B cell (primary cell): ENCODE measurements around the gene DCAF8L2. TPM values are rescaled to one million over a fixed set of nuclear protein-coding genes. Genes with fewer than 3 reads are reported as not detected.

Experiments used
- ATAC-seq: fragments of 200-7000 bp; cut with Tn5 transposase; one replicate; pipeline ENCODE4 v1.10.0; 2021; ENCODE audit warnings: low read depth, mild to moderate bottlenecking, moderate number of reproducible peaks, moderate library complexity
- CTCF ChIA-PET: fragments of 350-600 bp; sonication (Branson Sonifier 250); formaldehyde crosslinking; loops from one replicate; lab custom pipeline; 2021; ENCODE audit warnings: antibody characterized with exemption, inconsistent platforms; lab: Charles Lee
- POLR2A ChIA-PET: fragments of 350-600 bp; sonication (Branson Sonifier 250); formaldehyde crosslinking; loops from one replicate; lab custom pipeline; 2021; ENCODE audit warnings: antibody characterized with exemption; lab: Charles Lee
- DNase-seq: peaks from one replicate; pipeline ENCODE4 v3.0.0; 2013
- H2AFZ ChIP-seq: 2 replicates; pipeline ENCODE4 v1.6.1; 2012; ENCODE audit warnings: mild to moderate bottlenecking, low read depth, low read length; ENCODE audit not compliant: insufficient read depth, poor library complexity, severe bottlenecking
- H3K27ac ChIP-seq, 2 donors: 1 replicate in 1 of 2; 2 replicates in 1 of 2; pipeline ENCODE4 v1.5.1; 2012 to 2013; ENCODE audit warnings: low read length in 2 of 2, mild to moderate bottlenecking in 2 of 2, moderate library complexity in 1 of 2
- H3K27me3 ChIP-seq, 4 experiments: fragments of 200-600 bp in 1 of 4; sonication (generic) in 1 of 4; replicated peaks in 1 of 4; 1 replicate in 2 of 4; 2 replicates in 2 of 4; pipeline versions ENCODE4 v1.6.1 to v1.7.0; 2013 to 2016; ENCODE audit warnings: low read length in 3 of 4, mild to moderate bottlenecking in 2 of 4, mixed read lengths in 1 of 4, moderate library complexity in 1 of 4; ENCODE audit not compliant: insufficient read depth in 4 of 4, control insufficient read depth in 3 of 4; ENCODE audit errors: control extremely low read depth in 1 of 4
- H3K36me3 ChIP-seq, 2 experiments: replicated peaks in 1 of 2; 1 replicate in 1 of 2; 2 replicates in 1 of 2; pipeline versions ENCODE4 v1.6.1 to v1.7.1; 2013; ENCODE audit warnings: low read length in 1 of 2; ENCODE audit not compliant: insufficient read depth in 2 of 2, control insufficient read depth in 1 of 2; ENCODE audit errors: control extremely low read depth in 1 of 2, extremely low read depth in 1 of 2
- H3K4me1 ChIP-seq, 2 donors: fragments of 200-600 bp in 1 of 2; sonication (generic) in 1 of 2; 1 replicate in 1 of 2; 2 replicates in 1 of 2; pipeline versions ENCODE4 v1.5.1 to v1.6.1; 2013 to 2017; ENCODE audit warnings: low read length in 2 of 2; ENCODE audit not compliant: control insufficient read depth in 2 of 2, insufficient read depth in 2 of 2
- H3K4me2 ChIP-seq: replicated peaks from 2 replicates; pipeline ENCODE3; 2012; ENCODE audit warnings: mild to moderate bottlenecking, low read depth, low read length; ENCODE audit not compliant: poor library complexity, severe bottlenecking
- H3K4me3 ChIP-seq, 5 experiments: fragments of 200-600 bp in 1 of 5; sonication (generic) in 1 of 5; 1 replicate in 3 of 5; 2 replicates in 2 of 5; pipeline versions ENCODE4 v1.5.1 to v1.7.0; 2011 to 2016; ENCODE audit warnings: low read length in 4 of 5, mild to moderate bottlenecking in 4 of 5, low read depth in 2 of 5, control low read depth in 1 of 5, moderate library complexity in 1 of 5; ENCODE audit not compliant: insufficient read depth in 1 of 5; ENCODE audit errors: control extremely low read depth in 1 of 5, extremely low read depth in 1 of 5
- H3K79me2 ChIP-seq: fragments of 200-600 bp; sonication (generic); one replicate; pipeline ENCODE4 v1.6.0; 2016; ENCODE audit warnings: low read length; ENCODE audit not compliant: control insufficient read depth, insufficient read depth
- H3K9ac ChIP-seq: fragments of 200-600 bp; sonication (generic); 2 replicates; pipeline ENCODE4 v1.6.1; 2017; ENCODE audit warnings: mild to moderate bottlenecking, low read length, moderate library complexity
- H3K9me3 ChIP-seq, 3 donors: one replicate each; pipeline versions ENCODE4 v1.6.1 to v1.7.1; 2013; ENCODE audit warnings: low read length in 2 of 3; ENCODE audit not compliant: control insufficient read depth in 2 of 3, insufficient read depth in 1 of 3; ENCODE audit errors: control extremely low read depth in 1 of 3
- H4K20me1 ChIP-seq: 2 replicates; pipeline ENCODE4 v1.6.0; 2012; ENCODE audit warnings: mild to moderate bottlenecking, low read length; ENCODE audit not compliant: insufficient read depth, control insufficient read depth, poor library complexity, severe bottlenecking
- H3K27ac Mint-ChIP-seq: one replicate; pipeline ENCODE4 v1.8.0; 2021; ENCODE audit warnings: mixed read lengths
- H3K27me3 Mint-ChIP-seq: one replicate; pipeline ENCODE4 v1.8.0; 2021; ENCODE audit warnings: mixed read lengths
- H3K4me1 Mint-ChIP-seq: one replicate; pipeline ENCODE4 v1.8.0; 2021; ENCODE audit warnings: mixed read lengths
- H3K4me3 Mint-ChIP-seq: one replicate; pipeline ENCODE4 v1.8.0; 2021; ENCODE audit warnings: mixed read lengths
- H3K9me3 Mint-ChIP-seq: one replicate; pipeline ENCODE4 v1.8.0; 2022; ENCODE audit warnings: mixed read lengths; ENCODE audit not compliant: insufficient read depth
- EZH2 ChIP-seq: IDR thresholded peaks from 2 replicates; pipeline ENCODE4 v1.6.1; 2012; ENCODE audit warnings: borderline replicate concordance, low read depth, mild to moderate bottlenecking, moderate library complexity, low read length; ENCODE audit not compliant: insufficient read depth, poor library complexity, severe bottlenecking
- WGBS: methylation state at CpG from one replicate; pipeline ENCODE4 v1.1.5; 2013; ENCODE audit warnings: missing lambda C conversion rate; ENCODE audit not compliant: insufficient coverage; 5-methylcytosine and 5-hydroxymethylcytosine counted together
- intact Hi-C: fragments of 100-400 bp; cut with micrococcal nuclease; formaldehyde crosslinking; loops from one replicate; pipeline ENCODE4 v1.10.0; 2022
- polyA plus RNA-seq: library from polyadenylated mRNA; depleted of rRNA; stranded (reverse); fragments of >200 nt; gene quantifications from 2 replicates; pipeline ENCODE4 v1.2.3, GENCODE V29; 2012
- total RNA-seq, 2 donors: library from RNA; stranded (reverse); fragments of 120-200 nt in 1 of 2; gene quantifications; 1 replicate in 1 of 2; 2 replicates in 1 of 2; pipeline versions ENCODE4 v1.2.3 to v1.2.4, GENCODE V29; 2013 to 2022
- TF ChIP-seq, protein P1 (sequence below): fragments of 200-600 bp; IDR thresholded peaks from one replicate; pipeline ENCODE4 v1.8.0; 2022; ENCODE audit warnings: antibody characterized with exemption, mild to moderate bottlenecking

DCAF8L2 gene
- total and polyA plus RNA-seq, 2 donors (not counting 1 experiment from before 2014, with no cell fraction given), result not detected

DNA sequence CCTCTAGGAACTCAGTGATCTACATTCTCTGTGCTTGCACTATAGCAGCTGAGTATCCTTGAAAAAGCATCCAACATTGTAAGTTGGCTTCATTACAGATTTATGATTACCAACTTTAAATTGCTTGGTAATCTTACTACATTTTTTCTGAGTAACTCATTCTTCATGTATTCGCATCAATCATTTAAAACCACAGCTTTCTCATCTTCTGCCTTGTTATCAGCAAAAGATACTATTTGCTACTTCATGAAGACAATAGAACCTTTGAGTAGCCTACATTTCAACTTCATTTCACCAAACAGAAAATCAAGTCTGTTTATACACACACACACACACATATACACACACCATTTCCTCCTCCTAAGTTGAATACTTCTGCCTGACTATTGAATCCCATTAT lies 6.2 kb upstream of the DCAF8L2 start:
- no peaks in the 10 kb centered on the region for H4K20me1 ChIP-seq
- no peaks in the 10 kb centered on the region for H3K4me1 ChIP-seq
- ChIA-PET POLR2A (no interaction called here), CTCF (no interaction called here)
- DNase-seq, result no peak
- no peaks in the 10 kb centered on the region for H3K79me2 ChIP-seq
- H3K4me2 ChIP-seq, result no peak overlapping the region
- no peaks in the 10 kb centered on the region for H3K27me3 ChIP-seq
- no peak overlapping the region for H3K27ac ChIP-seq
- no peak overlapping the region for H3K4me3 Mint-ChIP-seq
- intact Hi-C loops, result no loop called here
- no peaks in the 10 kb centered on the region for H3K27me3 Mint-ChIP-seq
- no peak overlapping the region for H3K4me3 ChIP-seq
- TF ChIP-seq, protein P1, sequence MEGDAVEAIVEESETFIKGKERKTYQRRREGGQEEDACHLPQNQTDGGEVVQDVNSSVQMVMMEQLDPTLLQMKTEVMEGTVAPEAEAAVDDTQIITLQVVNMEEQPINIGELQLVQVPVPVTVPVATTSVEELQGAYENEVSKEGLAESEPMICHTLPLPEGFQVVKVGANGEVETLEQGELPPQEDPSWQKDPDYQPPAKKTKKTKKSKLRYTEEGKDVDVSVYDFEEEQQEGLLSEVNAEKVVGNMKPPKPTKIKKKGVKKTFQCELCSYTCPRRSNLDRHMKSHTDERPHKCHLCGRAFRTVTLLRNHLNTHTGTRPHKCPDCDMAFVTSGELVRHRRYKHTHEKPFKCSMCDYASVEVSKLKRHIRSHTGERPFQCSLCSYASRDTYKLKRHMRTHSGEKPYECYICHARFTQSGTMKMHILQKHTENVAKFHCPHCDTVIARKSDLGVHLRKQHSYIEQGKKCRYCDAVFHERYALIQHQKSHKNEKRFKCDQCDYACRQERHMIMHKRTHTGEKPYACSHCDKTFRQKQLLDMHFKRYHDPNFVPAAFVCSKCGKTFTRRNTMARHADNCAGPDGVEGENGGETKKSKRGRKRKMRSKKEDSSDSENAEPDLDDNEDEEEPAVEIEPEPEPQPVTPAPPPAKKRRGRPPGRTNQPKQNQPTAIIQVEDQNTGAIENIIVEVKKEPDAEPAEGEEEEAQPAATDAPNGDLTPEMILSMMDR, result no peak
- no peak for TF ChIP-seq EZH2
- no peak overlapping the region for H2AFZ ChIP-seq
- ATAC-seq, result no peak
- no peak overlapping the region for H3K9ac ChIP-seq
- no peak overlapping the region for H3K27ac Mint-ChIP-seq
- no peaks in the 10 kb centered on the region for H3K9me3 Mint-ChIP-seq
- H3K9me3 ChIP-seq, result no peaks in the 10 kb centered on the region
- no peaks in the 10 kb centered on the region for H3K36me3 ChIP-seq
- no CpG with 5 or more reads among the region's 1 CpG for WGBS
- no peaks in the 10 kb centered on the region for H3K4me1 Mint-ChIP-seq

DNA sequence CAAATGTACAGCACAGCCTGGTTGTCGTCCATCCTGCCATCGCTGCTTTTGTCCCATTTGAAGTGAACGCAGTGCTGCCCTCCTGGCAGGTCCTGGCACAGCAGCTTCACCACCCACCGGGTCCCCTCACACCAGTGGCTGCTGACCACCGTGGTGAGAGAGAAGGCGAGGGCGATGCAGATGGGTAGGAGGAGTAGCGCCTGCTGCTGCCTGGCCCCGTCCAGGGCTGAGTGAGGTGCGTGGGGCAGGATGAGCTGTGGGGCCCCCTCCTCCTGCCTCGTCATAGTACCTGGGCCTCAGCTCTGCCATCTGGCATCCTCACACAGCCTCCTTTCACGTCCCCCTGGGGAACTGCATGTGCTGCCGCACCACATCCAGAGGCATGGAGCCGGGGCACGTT lies 1.8 kb downstream of the DCAF8L2 start:
- Histone ChIP-seq H3K27me3 (no peaks in the 10 kb centered on the region), H2AFZ (no peak overlapping the region), H3K9me3 (peaks cover 0 to 4% (median 0%) of the 10 kb centered on the region in 3 donors), H3K4me1 (no peaks in the 10 kb centered on the region), H3K4me2 (no peak overlapping the region), H3K36me3 (no peaks in the 10 kb centered on the region), H4K20me1 (no peaks in the 10 kb centered on the region), H3K4me3 (no peak overlapping the region), H3K9ac (no peak overlapping the region), H3K27ac (no peak overlapping the region), H3K79me2 (no peaks in the 10 kb centered on the region)
- DNase-seq (no peak), ATAC-seq (no peak)
- Mint-ChIP-seq H3K9me3 (no peaks in the 10 kb centered on the region), H3K4me3 (no peak overlapping the region), H3K27ac (no peak overlapping the region), H3K4me1 (no peaks in the 10 kb centered on the region), H3K27me3 (no peaks in the 10 kb centered on the region)
- ChIA-PET CTCF (no interaction called here), POLR2A (no interaction called here)
- intact Hi-C loops, result no loop called here
- TF ChIP-seq, protein P1, result no peak
- TF ChIP-seq EZH2, result no peak
- WGBS, result 77% methylated on average over 2 of the region's 15 CpGs
